Endothelial cell of umbilical vein (primary cell): ENCODE measurements around the gene KPRP. TPM values are rescaled to one million over a fixed set of nuclear protein-coding genes. Genes with fewer than 3 reads are reported as not detected.

Experiments
- BruUV-seq: library from RNA; stranded (reverse); fragments of 400-500 nt; replicated peaks from 2 replicates; lab custom pipeline; 2021; lab: Mats Ljungman, UMichigan
- CTCF ChIA-PET: fragments of 300-600, 350-600 bp; sonication (Branson Sonifier 250); formaldehyde crosslinking; loops from one replicate; lab custom pipeline; 2021; ENCODE audit warnings: antibody characterized with exemption, inconsistent platforms; lab: Charles Lee
- POLR2A ChIA-PET: fragments of 300-600, 350-600 bp; sonication (Branson Sonifier 250); formaldehyde crosslinking; loops from one replicate; lab custom pipeline; 2021; ENCODE audit warnings: antibody characterized with exemption, inconsistent platforms; lab: Charles Lee
- DNase-seq: peaks from one replicate; pipeline ENCODE4 v3.0.0-alpha.2; 2011; ENCODE audit warnings: low read depth, low spot score
- FAIRE-seq: peaks from 2 replicates; lab custom pipeline; 2011; peaks lifted over from hg19 to GRCh38; lab: Jason Lieb, UNC
- H2AFZ ChIP-seq: 2 replicates; pipeline ENCODE4 v1.6.0; 2012; ENCODE audit warnings: low read depth, low read length, control low read depth, inconsistent platforms
- H3K27ac ChIP-seq: 2 replicates; pipeline ENCODE4 v1.5.1; 2011; ENCODE audit warnings: low read depth, mild to moderate bottlenecking, control low read depth, low read length, moderate library complexity; ENCODE audit not compliant: insufficient read depth
- H3K27me3 ChIP-seq, 2 experiments: 2 replicates each; pipeline versions ENCODE4 v1.6.0 to v1.6.1; 2011; ENCODE audit warnings: low read length in 2 of 2, mixed read lengths in 1 of 2; ENCODE audit not compliant: control insufficient read depth in 2 of 2, insufficient read depth in 2 of 2
- H3K36me3 ChIP-seq, 2 experiments: 2 replicates in 1 of 2; 3 replicates in 1 of 2; pipeline ENCODE4 v1.5.1; 2011; ENCODE audit warnings: low read length in 2 of 2, mild to moderate bottlenecking in 1 of 2, moderate library complexity in 1 of 2; ENCODE audit not compliant: control insufficient read depth in 2 of 2, insufficient read depth in 2 of 2; ENCODE audit errors: extremely low read depth in 1 of 2
- H3K4me1 ChIP-seq: 3 replicates; pipeline ENCODE4 v1.5.1; 2011; ENCODE audit warnings: mild to moderate bottlenecking, low read length; ENCODE audit not compliant: control insufficient read depth, insufficient read depth; ENCODE audit errors: extremely low read depth
- H3K4me2 ChIP-seq: 2 replicates; pipeline ENCODE4 v1.6.1; 2011; ENCODE audit warnings: low read length, control low read depth, mixed read lengths; ENCODE audit not compliant: insufficient read depth
- H3K4me3 ChIP-seq, 3 experiments: fragments of 200-600 bp in 1 of 3; sonication (generic), shearing (Covaris generic) in 1 of 3; replicated peaks in 1 of 3; 2 replicates each; pipeline ENCODE4 v1.5.1; 2011 to 2016; ENCODE audit warnings: control low read depth in 3 of 3, low read length in 3 of 3, mild to moderate bottlenecking in 2 of 3, inconsistent platforms in 1 of 3, low read depth in 1 of 3, moderate library complexity in 1 of 3; ENCODE audit not compliant: insufficient read depth in 1 of 3
- H3K79me2 ChIP-seq: 2 replicates; pipeline ENCODE4 v1.6.0; 2012; ENCODE audit warnings: low read length, inconsistent platforms; ENCODE audit not compliant: control insufficient read depth, insufficient read depth
- H3K9ac ChIP-seq: replicated peaks from 2 replicates; pipeline ENCODE3; 2011; ENCODE audit warnings: low read length, control low read depth; ENCODE audit not compliant: insufficient read depth; ENCODE audit errors: extremely low read depth
- H3K9me1 ChIP-seq: replicated peaks from 3 replicates; pipeline ENCODE4 v1.6.0; 2011; ENCODE audit warnings: mild to moderate bottlenecking, low read length; ENCODE audit not compliant: control insufficient read depth, insufficient read depth; ENCODE audit errors: extremely low read depth
- H3K9me3 ChIP-seq: replicated peaks from 2 replicates; pipeline ENCODE4 v1.5.1; 2012; ENCODE audit warnings: low read length, inconsistent platforms; ENCODE audit not compliant: control insufficient read depth, insufficient read depth
- H4K20me1 ChIP-seq: replicated peaks from 2 replicates; pipeline ENCODE3; 2011; ENCODE audit warnings: mild to moderate bottlenecking, low read length; ENCODE audit not compliant: control insufficient read depth, insufficient read depth; ENCODE audit errors: extremely low read depth
- CTCF ChIP-seq, 2 donors: IDR thresholded peaks; 1 replicate in 1 of 2; 2 replicates in 1 of 2; pipeline ENCODE4 v1.5.1; 2011; ENCODE audit warnings: low read length in 2 of 2, mild to moderate bottlenecking in 2 of 2, moderate library complexity in 2 of 2, control low read depth in 1 of 2, inconsistent platforms in 1 of 2, low read depth in 1 of 2; ENCODE audit not compliant: insufficient read depth in 1 of 2; ENCODE audit errors: extremely low read depth in 1 of 2
- EZH2 ChIP-seq: IDR thresholded peaks from 2 replicates; pipeline ENCODE4 v1.6.1; 2012; ENCODE audit warnings: borderline replicate concordance, low read depth, mild to moderate bottlenecking, moderate library complexity, low read length, inconsistent platforms; ENCODE audit not compliant: severe bottlenecking
- FOS ChIP-seq: IDR thresholded peaks from 2 replicates; pipeline ENCODE4 v1.6.1; 2011; ENCODE audit warnings: mild to moderate bottlenecking, low read length, moderate library complexity, borderline replicate concordance; ENCODE audit not compliant: insufficient read depth
- GATA2 ChIP-seq: IDR thresholded peaks from 2 replicates; pipeline ENCODE4 v1.7.0; 2011; ENCODE audit warnings: low read depth, mild to moderate bottlenecking, moderate library complexity, mixed read lengths, low read length; ENCODE audit not compliant: insufficient read length, insufficient read depth
- JUN ChIP-seq: IDR thresholded peaks from 2 replicates; pipeline ENCODE4 v1.6.1; 2011; ENCODE audit warnings: borderline replicate concordance, low read depth; ENCODE audit not compliant: insufficient read length, insufficient read depth
- MYC ChIP-seq: IDR thresholded peaks from one replicate; pipeline ENCODE4 v1.6.1; 2011; ENCODE audit warnings: mild to moderate bottlenecking, low read depth, low read length
- POLR2A ChIP-seq: IDR thresholded peaks from 2 replicates; pipeline ENCODE4 v1.6.1; 2012; ENCODE audit warnings: low read depth, mild to moderate bottlenecking, control low read depth, low read length
- POLR2AphosphoS5 ChIP-seq: IDR thresholded peaks from 2 replicates; pipeline ENCODE4 v1.6.1; 2012; ENCODE audit warnings: low read depth, mild to moderate bottlenecking, control low read depth, low read length, moderate library complexity; ENCODE audit not compliant: insufficient read depth
- dilution Hi-C: fragments of 300-500 bp; cut with MboI; formaldehyde crosslinking; loops from one replicate; pipeline ENCODE4 v1.15.0; 2019; ENCODE audit warnings: low sequenced_read_pairs; ENCODE audit not compliant: extremely low pct_ligation_motif_present
- intact Hi-C: fragments of 100-400 bp; cut with micrococcal nuclease; formaldehyde crosslinking; loops from one replicate; pipeline ENCODE4 v1.10.0; 2022
- polyA plus RNA-seq, 4 experiments: library from polyadenylated mRNA; depleted of rRNA in 3 of 4; stranded (reverse) in 3 of 4; unstranded in 1 of 4; fragments of >200 nt; gene quantifications; 2 replicates each; pipeline versions ENCODE4 v1.2.1 to v1.2.3, GENCODE V29; 2011 to 2012; ENCODE audit warnings: missing spikeins in 1 of 4
- total RNA-seq: library from RNA; stranded (reverse); gene quantifications from 2 replicates; pipeline ENCODE4 v1.2.3, GENCODE V29; 2021
- TF ChIP-seq, protein P1 (sequence below): IDR thresholded peaks from 2 replicates; pipeline ENCODE4 v1.6.1; 2011; ENCODE audit not compliant: insufficient read depth, insufficient read length

KPRP gene
- total and polyA plus RNA-seq, 2 donors (not counting 3 experiments of a cell fraction or from before 2014, with no cell fraction given), result not detected

GRCh38 chr1:152759453-152760173 is 1.8 kb downstream of the KPRP start:
- Histone ChIP-seq H3K4me1 (no peaks in the 10 kb centered on the region), H3K9ac (no peak overlapping the region), H3K27me3 (no peaks in the 10 kb centered on the region), H3K9me3 (no peaks in the 10 kb centered on the region), H3K27ac (no peak overlapping the region), H3K4me2 (no peak overlapping the region), H3K4me3 (no peak overlapping the region), H4K20me1 (no peaks in the 10 kb centered on the region), H2AFZ (no peak overlapping the region), H3K79me2 (no peaks in the 10 kb centered on the region), H3K36me3 (no peaks in the 10 kb centered on the region), H3K9me1 (no peaks in the 10 kb centered on the region)
- no peak for DNase-seq
- CTCF ChIA-PET, result no interaction called here
- dilution Hi-C loops, result no loop called here
- BruUV-seq, result no TSS peak
- TF ChIP-seq CTCF (IDR thresholded peaks at IDR 0.05; ENCODE audit: extremely low read depth in 1 of 2, insufficient read depth in 1 of 2, low read depth in 1 of 2, low read length in 2 of 2) (no peak), POLR2AphosphoS5 (no peak), MYC (no peak), EZH2 (no peak), GATA2 (no peak), POLR2A (no peak), FOS (no peak), JUN (no peak)
- TF ChIP-seq, protein P1, sequence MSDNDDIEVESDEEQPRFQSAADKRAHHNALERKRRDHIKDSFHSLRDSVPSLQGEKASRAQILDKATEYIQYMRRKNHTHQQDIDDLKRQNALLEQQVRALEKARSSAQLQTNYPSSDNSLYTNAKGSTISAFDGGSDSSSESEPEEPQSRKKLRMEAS, result no peak
- POLR2A ChIA-PET, result no interaction called here
- intact Hi-C loops, result no loop called here
- FAIRE-seq, result no peak
